SK-N-SH (cell line): ENCODE data around the gene MYO18A. TPM values are rescaled to one million over a fixed set of nuclear protein-coding genes. Genes with fewer than 3 reads are reported as not detected.

Experiments used
- CTCF ChIA-PET: fragments of 300-600, 350-600 bp; formaldehyde crosslinking; extraction: SDS; loops from one replicate; lab custom pipeline; 2021; lab: Yijun Ruan, JAX
- POLR2A ChIA-PET: fragments of 350-600 bp; sonication (Branson Sonifier 250); formaldehyde crosslinking; extraction: SDS; loops from one replicate; lab custom pipeline; 2020; ENCODE audit warnings: antibody characterized with exemption, inconsistent platforms; lab: Yijun Ruan, JAX
- DNase-seq: peaks from one replicate; pipeline ENCODE4 v3.0.0; 2012
- H2AFZ ChIP-seq: fragments of 200-600 bp; sonication (generic); 2 replicates; pipeline ENCODE4 v1.8.1; 2016; ENCODE audit warnings: antibody characterized with exemption, mild to moderate bottlenecking, low read depth
- H3F3A ChIP-seq: fragments of 200-600 bp; sonication (generic); replicated peaks from 2 replicates; pipeline ENCODE3; 2016; ENCODE audit warnings: antibody characterized with exemption, mild to moderate bottlenecking; ENCODE audit not compliant: insufficient read depth
- H3K27ac ChIP-seq, 2 experiments: fragments of 200-500 bp in 1 of 2; fragments of 200-600 bp in 1 of 2; sonication (Bioruptor generic) in 1 of 2; sonication (generic), shearing (Covaris generic) in 1 of 2; 2 replicates each; pipeline versions ENCODE4 v1.5.1 to v1.6.1; 2014 to 2016; ENCODE audit warnings: low read depth in 2 of 2, inconsistent platforms in 1 of 2, low read length in 1 of 2, mild to moderate bottlenecking in 1 of 2, mixed read lengths in 1 of 2
- H3K27me3 ChIP-seq: fragments of 200-600 bp; sonication (generic), shearing (Covaris generic); 2 replicates; pipeline ENCODE4 v1.6.1; 2016; ENCODE audit warnings: mixed run types; ENCODE audit not compliant: insufficient read depth
- H3K36me3 ChIP-seq, 2 experiments: fragments of 200-500 bp in 1 of 2; fragments of 200-600 bp in 1 of 2; sonication (Bioruptor generic) in 1 of 2; sonication (generic) in 1 of 2; replicated peaks in 1 of 2; 2 replicates each; pipeline versions ENCODE3 to v1.5.1; 2014 to 2016; ENCODE audit warnings: low read length in 1 of 2, mild to moderate bottlenecking in 1 of 2; ENCODE audit not compliant: insufficient read depth in 2 of 2, control insufficient read depth in 1 of 2
- H3K4me1 ChIP-seq, 2 experiments: fragments of 200-500 bp in 1 of 2; fragments of 200-600 bp in 1 of 2; sonication (Bioruptor generic) in 1 of 2; sonication (generic), shearing (Covaris generic) in 1 of 2; 2 replicates each; pipeline versions ENCODE4 v1.5.1 to v1.6.1; 2014 to 2016; ENCODE audit warnings: low read depth in 1 of 2, low read length in 1 of 2, mixed run types in 1 of 2; ENCODE audit not compliant: insufficient read depth in 2 of 2, control insufficient read depth in 1 of 2
- H3K4me2 ChIP-seq: fragments of 200-600 bp; sonication (generic), shearing (Covaris generic); 2 replicates; pipeline ENCODE4 v1.6.1; 2017; ENCODE audit warnings: mixed run types
- H3K4me3 ChIP-seq, 2 experiments: fragments of 200-500 bp in 1 of 2; fragments of 200-600 bp in 1 of 2; sonication (Bioruptor generic) in 1 of 2; sonication (generic), shearing (Covaris generic) in 1 of 2; 2 replicates each; pipeline versions ENCODE4 v1.5.1 to v1.8.1; 2014 to 2016; ENCODE audit warnings: low read depth in 2 of 2, inconsistent platforms in 1 of 2, low read length in 1 of 2, mild to moderate bottlenecking in 1 of 2, mixed read lengths in 1 of 2, moderate library complexity in 1 of 2
- H3K79me2 ChIP-seq: fragments of 200-600 bp; sonication (generic); 2 replicates; pipeline ENCODE4 v1.8.1; 2017; ENCODE audit warnings: mild to moderate bottlenecking; ENCODE audit not compliant: insufficient read depth
- H3K9ac ChIP-seq: fragments of 200-600 bp; sonication (generic); 2 replicates; pipeline ENCODE4 v1.6.1; 2017; ENCODE audit warnings: mixed run types
- H3K9me2 ChIP-seq: fragments of 200-600 bp; sonication (generic); 2 replicates; pipeline ENCODE4 v1.6.1; 2017; ENCODE audit warnings: mixed run types
- H3K9me3 ChIP-seq: fragments of 200-600 bp; sonication (generic); 2 replicates; pipeline ENCODE4 v1.6.1; 2017; ENCODE audit warnings: mixed run types, mild to moderate bottlenecking, moderate library complexity
- H4K20me1 ChIP-seq: fragments of 200-600 bp; sonication (generic); 2 replicates; pipeline ENCODE4 v1.6.1; 2017; ENCODE audit warnings: mild to moderate bottlenecking, mixed run types; ENCODE audit not compliant: insufficient read depth
- CTCF ChIP-seq: fragments of 200-600 bp; sonication (generic); IDR thresholded peaks from 2 replicates; pipeline ENCODE4 v1.6.1; 2017; ENCODE audit warnings: antibody characterized with exemption, mild to moderate bottlenecking, moderate library complexity
- EZH2phosphoT487 ChIP-seq: fragments of 200-600 bp; sonication (generic); IDR thresholded peaks from 2 replicates; pipeline ENCODE4 v1.6.1; 2017; ENCODE audit warnings: low read depth, mixed run types, mild to moderate bottlenecking, antibody characterized with exemption, moderate library complexity, borderline replicate concordance
- FOSL2 ChIP-seq: IDR thresholded peaks from 2 replicates; pipeline ENCODE4 v1.4.0; 2012; ENCODE audit warnings: low read depth, mild to moderate bottlenecking, moderate library complexity, borderline replicate concordance
- FOXJ3 ChIP-seq: sonication (generic); formaldehyde crosslinking; IDR thresholded peaks from 2 replicates; pipeline ENCODE4 v1.5.1; 2020; ENCODE audit warnings: mild to moderate bottlenecking, missing genetic modification reagents
- JUND ChIP-seq: IDR thresholded peaks from 2 replicates; pipeline ENCODE4 v1.4.0; 2012
- MAX ChIP-seq: IDR thresholded peaks from 2 replicates; pipeline ENCODE4 v1.4.0; 2012; ENCODE audit warnings: low read depth
- NFIC ChIP-seq: IDR thresholded peaks from 2 replicates; pipeline ENCODE4 v1.4.0; 2012; ENCODE audit warnings: borderline replicate concordance
- RAD21 ChIP-seq: IDR thresholded peaks from 2 replicates; pipeline ENCODE4 v1.6.1; 2012; ENCODE audit warnings: mild to moderate bottlenecking, low read length
- RXRA ChIP-seq: IDR thresholded peaks from 2 replicates; pipeline ENCODE4 v1.4.0; 2012; ENCODE audit warnings: low read depth, mild to moderate bottlenecking, borderline replicate concordance
- TCF12 ChIP-seq: IDR thresholded peaks from 2 replicates; pipeline ENCODE4 v1.4.0; 2012
- TEAD4 ChIP-seq: IDR thresholded peaks from 2 replicates; pipeline ENCODE4 v1.4.0; 2012; ENCODE audit warnings: mild to moderate bottlenecking, borderline replicate concordance; ENCODE audit not compliant: insufficient read depth
- WGBS: methylation state at CpG from one replicate; pipeline ENCODE4 v1.1.6; 2017; ENCODE audit warnings: low lambda C conversion rate; 5-methylcytosine and 5-hydroxymethylcytosine counted together
- polyA plus RNA-seq, 3 experiments: library from polyadenylated mRNA; depleted of rRNA; stranded (reverse); fragments of >200 nt; gene quantifications; 2 replicates each; pipeline ENCODE4 v1.2.3, GENCODE V29; 2012

MYO18A gene
- polyA plus RNA-seq, 1 of the 3 experiments (the other 2 are of a cell fraction): 6.6 TPM

- 60% methylated on average over 11 of the region's 11 CpGs for WGBS
- H2AFZ ChIP-seq: no peak overlapping the region
- H3K9ac ChIP-seq: 0 out of 2 replicates have a peak overlapping the region, but pooled peaks have one; percentile 6
- no peaks in the 10 kb centered on the region for H3K9me3 ChIP-seq
- H3K4me3 ChIP-seq: no peak overlapping the region
- H4K20me1 ChIP-seq: no peaks in the 10 kb centered on the region; the same call in 1 of the 2 replicates
- ChIA-PET POLR2A (no interaction called here), CTCF (interaction anchor here (0.9 to 22.3 kb wide), 9 partner anchors 10 to 136 kb away, joined by 3 to 535 read pairs (median 5); partner anchors contain the start of gene MYO18A)
- H3K9me2 ChIP-seq: no peaks in the 10 kb centered on the region
- TF ChIP-seq RXRA (peak; percentile 49; the same call in 1 of the 2 replicates), NFIC (0 out of 2 replicates have a peak, but pooled peaks have one; percentile 23), FOSL2 (peak; percentile 59), JUND (peak; percentile 44; the same call in 1 of the 2 replicates), TEAD4 (no peak), TCF12 (peak; percentile 27; the same call in 1 of the 2 replicates), MAX (0 out of 2 replicates have a peak, but pooled peaks have one; percentile 16), EZH2phosphoT487 (no peak)
- peaks cover 50 to 60% of the 10 kb centered on the region in 2 experiments; a peak in 3 of 4 replicates for H3K4me1 ChIP-seq
- no peaks in the 10 kb centered on the region for H3K36me3 ChIP-seq
- DNase-seq: peak; percentile 66
- H3K27ac ChIP-seq: peak overlapping the region; percentile 53 to 66
- H3K27me3 ChIP-seq: no peaks in the 10 kb centered on the region
- H3K79me2 ChIP-seq: peaks cover 17% of the 10 kb centered on the region; the same call in 1 of the 2 replicates
- H3K4me2 ChIP-seq: peak overlapping the region; percentile 68
- peaks cover 7% of the 10 kb centered on the region for H3F3A ChIP-seq
Observed at GRCh38 chr17:29155227-29155965, 24.8 kb downstream of the MYO18A start.

GRCh38 chr17:29154516-29155226 is 25.5 kb downstream of the MYO18A start:
- 61% methylated on average over 9 of the region's 11 CpGs for WGBS
- no peaks in the 10 kb centered on the region for H3K27me3 ChIP-seq
- POLR2A ChIA-PET: no interaction called here
- TF ChIP-seq EZH2phosphoT487 (no peak), CTCF (no peak), JUND (no peak), TCF12 (no peak), FOXJ3 (no peak), RAD21 (no peak)
- no peak for DNase-seq
- peaks cover 17% of the 10 kb centered on the region; the same call in 1 of the 2 replicates for H3K79me2 ChIP-seq
- peak overlapping the region; percentile 68 for H3K4me2 ChIP-seq
- no peak overlapping the region for H3K4me3 ChIP-seq
- no peaks in the 10 kb centered on the region for H3K9me3 ChIP-seq
- peak overlapping the region; percentile 53 to 66 for H3K27ac ChIP-seq
- H3K4me1 ChIP-seq: peaks cover 52 to 64% of the 10 kb centered on the region in 2 experiments; a peak in 3 of 4 replicates
- H3F3A ChIP-seq: peaks cover 7% of the 10 kb centered on the region
- H3K9ac ChIP-seq: no peak overlapping the region
- H3K36me3 ChIP-seq: no peaks in the 10 kb centered on the region
- H2AFZ ChIP-seq: no peak overlapping the region
- H3K9me2 ChIP-seq: no peaks in the 10 kb centered on the region
- H4K20me1 ChIP-seq: no peaks in the 10 kb centered on the region; the same call in 1 of the 2 replicates
- CTCF ChIA-PET: interaction anchor here (1.1 to 22.3 kb wide), 7 partner anchors 10 to 136 kb away, joined by 4 to 535 read pairs (median 19); partner anchors contain the start of gene MYO18A
